Loucy (cell line): ENCODE data around the gene NR2F2.

ENCODE experiments used
- EZH2phosphoT487 ChIP-seq: fragments of 200-600 bp; IDR thresholded peaks from 2 replicates; pipeline ENCODE4 v1.6.1; 2018; ENCODE audit warnings: antibody characterized with exemption, mild to moderate bottlenecking, moderate library complexity, borderline replicate concordance
- TF ChIP-seq, protein P1 (sequence below): fragments of 200-600 bp; sonication (generic); conservative IDR thresholded peaks from 2 replicates; pipeline ENCODE4 v1.5.1; 2014; ENCODE audit warnings: mild to moderate bottlenecking, antibody characterized with exemption, low read length

DNA sequence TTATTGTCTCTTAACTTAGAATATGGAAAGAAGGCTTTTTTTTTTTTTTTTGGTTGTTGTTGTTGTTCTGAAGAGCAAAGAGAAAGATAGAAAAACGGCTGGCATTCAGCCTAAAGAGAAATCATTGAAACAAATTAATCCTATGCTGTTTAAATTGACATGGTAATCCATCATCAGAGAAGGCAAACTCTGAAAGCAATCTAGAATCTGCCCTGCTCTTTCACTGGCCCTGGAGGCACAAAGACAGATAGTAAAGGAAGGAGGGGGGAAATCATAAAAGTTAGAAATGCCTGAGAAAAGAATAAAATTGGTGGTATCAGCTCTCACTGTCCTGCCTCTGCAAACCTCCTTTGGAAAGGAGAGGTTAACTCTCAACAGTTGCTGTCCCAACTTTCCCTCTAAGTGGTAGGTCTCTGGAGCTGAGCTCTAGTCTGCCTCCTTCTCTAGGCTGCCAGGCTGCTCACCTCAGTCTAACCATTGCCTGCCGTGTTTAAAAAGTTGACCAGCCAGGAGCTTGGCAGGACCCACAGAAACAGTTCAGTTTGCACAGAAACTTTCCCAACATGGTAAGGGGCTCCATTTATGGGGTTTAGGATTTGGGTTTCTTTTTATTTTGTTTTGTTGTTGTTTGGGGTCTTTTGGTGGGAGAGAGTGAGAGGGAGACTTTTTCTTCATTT lies 13.4 kb upstream of the NR2F2 start:
- TF ChIP-seq, protein P1, sequence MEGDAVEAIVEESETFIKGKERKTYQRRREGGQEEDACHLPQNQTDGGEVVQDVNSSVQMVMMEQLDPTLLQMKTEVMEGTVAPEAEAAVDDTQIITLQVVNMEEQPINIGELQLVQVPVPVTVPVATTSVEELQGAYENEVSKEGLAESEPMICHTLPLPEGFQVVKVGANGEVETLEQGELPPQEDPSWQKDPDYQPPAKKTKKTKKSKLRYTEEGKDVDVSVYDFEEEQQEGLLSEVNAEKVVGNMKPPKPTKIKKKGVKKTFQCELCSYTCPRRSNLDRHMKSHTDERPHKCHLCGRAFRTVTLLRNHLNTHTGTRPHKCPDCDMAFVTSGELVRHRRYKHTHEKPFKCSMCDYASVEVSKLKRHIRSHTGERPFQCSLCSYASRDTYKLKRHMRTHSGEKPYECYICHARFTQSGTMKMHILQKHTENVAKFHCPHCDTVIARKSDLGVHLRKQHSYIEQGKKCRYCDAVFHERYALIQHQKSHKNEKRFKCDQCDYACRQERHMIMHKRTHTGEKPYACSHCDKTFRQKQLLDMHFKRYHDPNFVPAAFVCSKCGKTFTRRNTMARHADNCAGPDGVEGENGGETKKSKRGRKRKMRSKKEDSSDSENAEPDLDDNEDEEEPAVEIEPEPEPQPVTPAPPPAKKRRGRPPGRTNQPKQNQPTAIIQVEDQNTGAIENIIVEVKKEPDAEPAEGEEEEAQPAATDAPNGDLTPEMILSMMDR: no peak
- no peak for TF ChIP-seq EZH2phosphoT487
